ENCODE results near the gene METTL1.

METTL1 gene

DNA sequence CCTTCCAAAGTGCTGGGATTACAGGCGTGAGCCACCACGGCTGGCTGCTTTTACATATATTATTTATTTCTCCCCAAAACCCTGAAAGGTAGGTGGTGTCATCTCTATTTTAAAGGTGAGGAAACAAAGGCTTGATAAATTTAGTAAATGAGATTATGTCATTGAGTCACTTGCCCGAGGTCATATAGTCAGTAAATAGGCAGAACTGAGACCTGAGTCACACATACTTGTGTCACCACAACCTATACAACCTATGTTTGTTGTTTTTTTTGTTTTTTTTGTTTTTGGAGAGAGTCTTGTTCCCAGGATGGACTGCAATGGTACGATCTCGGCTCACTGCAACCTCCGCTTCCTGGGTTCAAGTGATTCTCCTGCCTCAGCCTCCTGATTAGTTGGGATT, 23.4 kb upstream of the METTL1 start:
- DNase-seq, result no peak

DNA sequence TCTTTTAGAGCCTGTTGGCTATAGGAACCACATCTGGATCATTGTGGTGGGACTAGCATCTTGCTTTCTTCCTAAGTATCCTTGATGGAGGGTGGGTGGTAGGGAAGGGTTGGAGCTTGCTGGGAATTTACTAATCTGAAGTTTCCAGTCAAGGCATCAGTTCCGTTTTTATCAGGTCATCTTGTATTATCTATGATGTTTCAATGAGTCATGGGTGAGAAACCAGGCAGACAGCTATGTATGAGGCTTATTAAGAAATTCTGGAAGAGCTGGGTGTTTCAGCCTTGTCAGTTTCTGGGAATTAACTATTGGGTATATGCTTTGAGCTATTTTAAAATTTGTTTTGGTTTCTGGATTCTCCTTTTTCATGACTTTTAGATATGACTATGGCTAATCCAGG, 22.0 kb upstream of the METTL1 start:
- no peak for DNase-seq

DNA sequence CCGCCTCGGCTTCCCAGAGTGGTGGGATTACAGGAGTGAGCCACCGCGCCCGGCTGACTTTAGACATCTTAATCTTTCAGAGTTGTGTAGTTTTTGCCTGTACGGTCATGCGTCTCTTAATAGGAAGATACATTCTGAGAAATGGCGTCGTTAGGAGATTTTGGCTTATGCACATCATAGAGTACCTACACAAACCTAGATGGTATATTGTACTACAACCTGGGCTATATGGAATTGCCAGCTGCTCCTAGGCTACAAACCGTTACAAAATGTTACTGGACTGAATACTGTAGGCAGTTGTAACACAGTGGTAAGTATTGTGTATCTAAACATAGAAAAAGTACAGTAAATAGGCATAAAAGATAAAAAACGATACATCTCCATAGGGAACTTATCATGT, 12.0 kb upstream of the METTL1 start:
- no peak for DNase-seq

DNA sequence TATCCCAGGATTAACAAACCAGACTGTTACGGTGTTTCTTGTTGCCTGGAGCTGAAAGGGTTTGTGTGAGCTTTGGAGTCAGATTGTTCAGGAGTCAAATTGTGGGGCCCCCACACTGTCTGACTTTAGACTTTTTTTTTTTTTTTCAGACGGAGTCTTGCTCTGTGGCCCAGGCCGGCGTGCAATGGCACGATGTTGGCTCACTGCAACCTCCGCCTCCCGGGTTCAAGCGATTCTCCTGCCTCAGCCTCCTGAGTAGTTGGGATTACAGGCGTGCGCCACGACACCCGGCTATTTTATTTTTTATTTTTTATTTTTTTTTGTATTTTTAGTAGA, 11.5 kb upstream of the METTL1 start:
- DNase-seq, result no peak

DNA sequence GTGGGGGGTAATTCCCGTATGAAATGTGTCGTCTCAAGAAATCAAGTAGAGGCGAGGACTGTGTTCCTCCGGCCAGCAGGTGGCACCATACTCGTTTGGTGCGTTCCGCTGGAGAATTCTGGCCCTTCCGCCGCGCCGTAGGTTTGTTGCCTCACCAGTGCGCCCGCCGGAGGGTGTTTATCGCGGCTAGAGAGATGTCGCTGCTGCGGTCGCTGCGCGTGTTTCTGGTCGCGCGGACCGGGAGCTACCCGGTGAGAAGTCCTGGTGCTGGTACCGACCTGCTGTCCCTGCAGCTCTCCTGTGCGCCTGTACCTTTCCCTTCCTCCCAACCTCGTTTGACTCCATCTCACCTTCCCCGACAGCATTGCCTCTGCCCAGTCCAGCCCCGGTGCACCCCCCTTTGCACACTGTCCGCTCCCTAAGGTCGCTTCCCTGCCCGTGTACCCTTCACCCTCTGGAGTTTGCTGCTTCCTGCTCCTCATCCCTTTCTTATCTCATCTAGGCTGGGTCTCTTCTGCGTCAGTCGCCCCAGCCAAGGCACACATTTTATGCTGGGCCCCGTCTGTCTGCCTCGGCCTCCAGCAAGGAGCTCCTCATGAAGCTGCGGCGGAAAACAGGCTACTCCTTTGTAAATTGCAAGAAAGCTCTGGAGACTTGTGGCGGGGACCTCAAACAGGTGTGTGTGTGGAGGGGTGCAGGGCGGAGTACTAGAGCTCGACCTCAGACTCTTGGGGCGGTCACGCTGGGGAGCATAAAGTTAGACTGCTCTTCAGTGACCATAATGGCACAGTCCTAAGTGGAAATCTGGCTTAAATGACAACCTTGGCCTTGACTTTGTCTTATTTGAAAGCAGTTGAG, 10.9 kb upstream of the METTL1 start, which contains the start of gene TSFM:
TSS of gene TSFM (plus strand) at position 180 of the 858 bp plus-strand sequence. CDS start at position 195, 15 bp downstream.
- peak; percentile 99 for DNase-seq

DNA sequence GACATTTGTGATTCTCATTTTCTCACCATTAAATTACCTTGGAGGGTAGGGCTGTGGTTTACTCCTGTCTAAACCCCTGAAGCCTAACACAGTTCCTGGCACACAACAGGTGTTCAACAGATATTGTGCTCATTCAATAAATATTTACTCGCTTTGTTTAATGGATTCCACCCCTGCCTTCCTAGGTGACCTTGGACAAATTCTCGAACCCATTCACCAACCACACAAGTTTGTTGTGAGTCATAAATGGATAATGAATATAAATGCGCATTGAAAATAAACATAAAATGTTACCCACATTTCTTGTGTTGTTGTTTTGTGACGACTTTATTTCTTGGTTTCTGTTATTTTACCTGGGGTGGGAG, 10.3 kb upstream of the METTL1 start:
- no peak for DNase-seq

DNA sequence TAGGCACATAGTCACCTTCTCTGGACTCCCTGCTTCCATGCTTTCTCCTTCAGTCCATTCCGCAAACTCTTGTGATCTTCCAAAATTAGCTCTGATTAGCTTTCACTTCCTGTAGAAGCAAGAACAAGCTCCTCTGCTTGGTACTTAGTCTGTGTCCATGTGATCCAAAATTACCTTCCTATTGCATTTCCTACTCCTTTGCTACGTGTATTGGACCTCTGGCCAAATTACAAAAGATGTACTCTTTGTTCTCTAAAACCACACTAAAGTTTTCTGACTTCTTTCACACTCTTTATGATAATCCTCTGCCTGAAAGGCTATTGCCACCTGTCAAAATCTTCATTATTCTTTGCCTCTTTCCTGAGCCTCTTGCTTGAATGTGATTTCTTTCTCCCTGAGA, 9.9 kb upstream of the METTL1 start:
- no peak for DNase-seq

DNA sequence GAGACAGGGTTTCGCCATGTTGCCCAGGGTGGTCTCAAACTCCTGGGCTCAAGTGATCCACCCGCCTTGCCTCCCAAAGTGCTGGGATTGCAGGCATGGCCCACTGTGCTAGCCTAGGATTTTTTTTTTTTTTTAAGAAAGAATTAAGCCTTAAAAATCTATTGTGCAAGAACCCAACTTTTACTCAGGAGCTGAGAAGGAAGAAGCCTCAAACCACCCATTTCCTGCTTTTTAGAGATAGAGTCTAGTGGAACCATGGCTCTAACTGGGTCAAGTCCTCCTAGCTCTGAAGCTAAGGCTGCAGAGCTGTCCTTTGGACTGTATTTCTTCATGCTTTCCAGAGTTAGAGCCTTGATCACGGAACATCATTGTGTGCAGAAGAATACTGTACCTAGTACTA, 9.3 kb upstream of the METTL1 start:
- DNase-seq, result no peak

DNA sequence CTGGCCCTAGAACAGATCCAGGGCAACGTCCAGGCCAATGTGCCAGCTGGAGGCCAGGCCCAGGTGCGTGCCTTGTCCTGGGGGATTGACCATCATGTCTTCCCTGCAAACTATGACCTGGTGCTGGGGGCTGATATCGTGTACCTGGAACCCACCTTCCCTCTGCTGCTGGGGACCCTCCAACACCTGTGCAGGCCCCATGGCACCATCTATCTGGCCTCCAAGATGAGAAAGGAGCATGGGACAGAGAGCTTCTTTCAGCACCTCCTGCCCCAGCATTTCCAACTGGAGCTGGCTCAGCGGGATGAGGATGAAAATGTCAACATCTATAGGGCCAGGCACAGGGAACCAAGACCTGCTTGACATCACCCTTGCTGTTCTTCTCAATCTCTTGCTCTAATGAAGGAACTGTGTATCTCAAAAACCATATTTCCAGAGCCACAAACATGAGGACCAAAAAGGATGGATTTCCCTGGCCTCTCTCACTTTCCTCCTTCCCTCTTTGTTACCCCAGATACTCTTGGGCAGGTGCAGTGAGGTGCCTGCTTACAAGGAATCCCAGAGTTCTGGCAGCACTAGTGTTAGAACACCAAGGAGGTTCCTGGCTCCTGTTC, 8.5 kb upstream of the METTL1 start:
- no peak for DNase-seq

DNA sequence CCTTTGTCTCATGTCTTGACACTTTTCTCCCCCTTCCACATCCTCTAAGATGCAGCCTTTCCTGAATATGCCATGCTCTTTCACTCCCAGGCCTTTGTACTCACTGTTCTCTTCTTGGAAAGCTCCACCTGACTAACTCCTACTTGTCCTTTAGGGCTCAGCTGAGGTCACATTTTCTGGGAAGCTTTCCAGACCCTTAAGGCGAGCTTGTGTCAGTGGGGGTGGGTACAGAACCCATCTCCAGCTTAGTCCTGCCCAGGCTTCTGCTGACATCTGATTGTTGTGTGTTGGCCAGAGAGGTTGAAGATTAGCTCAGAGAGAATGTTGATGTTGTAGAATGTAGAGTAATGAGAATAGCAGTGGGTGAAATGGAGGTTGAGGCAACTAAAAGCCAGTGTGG, 7.8 kb upstream of the METTL1 start:
- no peak for DNase-seq

DNA sequence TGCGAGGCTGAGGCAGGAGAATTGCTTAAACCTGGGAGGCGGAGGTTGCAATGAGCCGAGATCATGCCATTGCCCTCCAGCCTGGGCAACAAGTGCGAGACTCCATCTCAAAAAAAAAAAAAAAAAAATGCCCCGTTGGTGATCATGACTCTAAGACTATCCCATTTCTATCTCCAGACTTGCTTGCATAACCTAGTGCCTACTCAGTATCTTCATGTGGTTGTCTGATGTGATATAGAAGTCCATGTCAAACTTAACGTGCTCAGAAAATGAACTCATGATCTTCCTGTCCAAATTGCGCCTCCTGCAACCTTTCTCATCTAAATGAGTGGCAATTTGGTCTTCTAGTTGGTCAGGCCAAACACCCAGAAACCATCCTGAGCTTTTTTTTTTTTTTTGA, 6.0 kb upstream of the METTL1 start:
- no peak for DNase-seq

DNA sequence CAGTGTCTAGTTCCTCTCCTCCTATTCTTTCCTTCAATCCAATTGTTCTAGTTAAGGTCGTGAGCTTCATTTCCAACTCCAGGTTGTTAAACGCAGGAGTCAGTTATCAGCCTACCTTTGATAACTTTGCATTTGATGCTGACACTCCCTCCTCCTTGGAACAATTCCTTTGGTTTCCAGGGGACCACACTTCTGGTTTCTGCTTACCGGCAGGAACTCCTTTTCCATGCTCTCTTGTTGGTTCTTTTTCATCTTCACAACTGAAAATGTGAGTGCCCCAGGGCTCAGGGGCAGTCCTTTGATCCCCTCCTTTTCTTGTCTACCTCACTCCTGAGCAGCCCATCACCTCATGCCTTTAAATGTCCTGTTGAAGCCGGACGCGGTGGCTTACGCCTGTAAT, 5.5 kb upstream of the METTL1 start:
- no peak for DNase-seq

DNA sequence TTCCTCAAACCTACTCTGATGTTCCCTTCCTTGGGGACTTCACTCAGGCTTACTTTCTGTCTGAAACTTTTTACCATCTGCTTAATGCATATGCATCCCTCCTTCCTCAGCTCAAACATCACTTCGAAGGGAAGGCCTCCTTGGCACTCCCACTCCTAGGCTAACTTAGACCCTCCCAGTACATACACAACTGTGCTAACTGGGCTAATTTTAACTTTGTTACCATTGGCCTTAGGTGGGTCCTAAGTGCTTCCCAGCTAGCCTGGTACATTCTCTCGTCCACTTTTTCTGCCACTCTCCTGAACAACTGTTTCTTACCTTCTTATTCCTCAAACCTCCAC, 4.3 kb upstream of the METTL1 start:
- DNase-seq, result no peak

DNA sequence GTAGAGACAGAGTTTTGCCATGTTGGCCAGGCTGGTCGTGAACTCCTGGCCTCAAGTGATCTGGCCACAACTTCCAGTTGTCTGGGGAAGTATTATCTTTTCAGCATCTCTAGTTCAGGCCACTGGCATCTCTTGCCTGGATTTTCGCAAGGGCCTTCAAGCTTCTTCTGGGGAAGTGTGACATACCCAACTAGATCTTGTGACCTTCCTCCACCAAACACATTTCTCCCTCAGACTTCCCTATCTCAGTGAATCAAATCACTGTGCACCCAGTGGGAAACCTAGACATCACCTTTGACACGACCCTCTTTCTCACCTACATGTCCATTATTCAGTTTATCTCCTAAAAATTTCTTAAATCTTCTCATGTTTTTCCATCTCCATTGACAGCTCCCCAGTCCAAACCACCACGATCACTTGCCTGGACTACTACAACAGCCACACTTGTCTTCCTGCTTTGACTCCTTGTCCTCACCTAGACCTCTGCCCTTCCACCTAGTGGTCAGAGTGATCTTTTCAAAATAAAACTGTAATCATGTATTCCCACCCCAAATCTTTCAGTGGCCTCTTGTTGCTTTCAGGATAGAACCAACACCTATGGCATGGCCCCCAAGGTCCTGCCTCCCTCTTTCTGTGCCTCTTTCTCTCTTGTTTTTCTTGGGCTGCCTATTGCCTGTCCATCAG, 3.8 kb upstream of the METTL1 start:
- DNase-seq, result no peak

DNA sequence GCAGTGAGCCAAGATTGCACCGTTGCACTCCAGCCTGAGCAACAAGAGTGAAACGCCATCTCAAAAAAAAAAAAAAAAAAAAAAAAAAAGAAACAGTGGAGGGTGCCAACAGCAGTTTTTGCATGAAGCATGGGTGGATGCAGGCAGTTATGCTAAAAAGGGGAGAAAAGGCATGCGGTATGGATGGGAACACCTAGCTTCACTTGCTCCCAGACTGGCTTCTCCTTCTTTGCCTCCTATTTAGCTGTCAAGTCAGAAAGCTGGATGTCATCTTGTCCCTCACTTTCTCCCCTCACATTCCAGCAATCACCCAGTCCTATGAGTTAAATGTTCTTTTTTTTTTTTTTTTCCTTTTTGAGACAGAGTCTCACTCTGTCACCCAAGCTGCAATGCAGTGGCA, 3.1 kb upstream of the METTL1 start:
- no peak for DNase-seq

DNA sequence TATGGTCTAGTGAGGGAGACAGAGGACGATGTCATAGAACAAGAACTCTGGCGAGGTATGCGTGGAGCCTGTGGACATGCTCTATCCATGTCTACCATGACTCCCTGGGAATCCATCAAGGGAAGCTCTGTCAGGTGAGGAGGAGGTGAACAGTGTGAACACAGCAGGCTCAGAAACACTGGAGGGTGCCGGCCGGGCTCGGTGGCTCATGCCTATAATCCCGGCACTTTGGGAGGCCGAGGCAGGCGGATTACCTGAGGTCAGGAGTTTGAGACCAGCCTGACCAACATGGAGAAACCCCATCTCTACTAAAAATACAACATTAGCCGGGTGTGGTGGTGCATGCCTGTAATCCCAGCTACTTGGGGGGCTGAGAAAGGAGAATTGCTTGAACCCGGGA, 2.7 kb upstream of the METTL1 start:
- peak; percentile 45 for DNase-seq

DNA sequence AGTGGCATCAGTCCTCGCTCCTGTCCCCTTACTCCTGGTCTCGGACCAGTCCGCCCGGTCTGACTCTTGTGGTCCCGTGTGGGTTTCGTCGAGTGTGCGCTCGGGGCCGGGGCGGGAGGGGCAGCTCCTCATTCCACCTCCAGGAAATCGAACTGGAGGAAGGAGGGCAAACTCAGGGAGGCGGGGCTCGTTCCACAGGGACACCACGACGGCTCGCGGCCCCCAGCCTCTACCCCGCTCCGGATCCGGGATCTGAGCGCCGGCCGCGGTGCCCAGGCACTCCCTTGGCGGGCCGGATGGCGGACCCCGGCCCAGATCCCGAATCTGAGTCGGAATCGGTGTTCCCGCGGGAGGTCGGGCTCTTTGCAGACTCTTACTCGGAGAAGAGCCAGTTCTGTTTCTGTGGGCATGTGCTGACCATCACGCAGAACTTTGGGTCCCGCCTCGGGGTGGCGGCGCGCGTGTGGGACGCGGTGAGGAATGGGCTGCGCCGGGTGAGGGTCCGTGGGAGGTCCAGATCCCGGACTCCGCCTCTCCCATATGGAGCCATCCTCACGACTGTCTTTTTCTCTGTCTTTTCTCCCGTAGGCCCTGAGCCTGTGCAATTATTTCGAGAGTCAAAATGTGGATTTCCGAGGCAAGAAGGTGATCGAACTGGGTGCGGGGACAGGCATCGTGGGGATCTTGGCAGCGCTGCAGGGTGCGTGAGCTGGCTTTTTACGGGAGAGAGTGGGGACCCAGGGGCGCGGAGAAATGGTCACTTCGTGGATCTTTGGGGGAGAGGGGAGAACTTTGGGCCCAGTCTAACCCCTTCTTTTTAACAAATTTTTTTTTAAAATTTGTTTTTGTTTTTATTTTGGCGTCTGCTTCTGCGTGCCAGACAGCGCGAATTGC, 771 bp upstream of the METTL1 start, which contains the start of gene EEF1AKMT3:
TSS of gene EEF1AKMT3 (plus strand) at position 186 of the 894 bp plus-strand sequence. CDS start at position 297, 111 bp downstream.
- DNase-seq, result peak; percentile 78

DNA sequence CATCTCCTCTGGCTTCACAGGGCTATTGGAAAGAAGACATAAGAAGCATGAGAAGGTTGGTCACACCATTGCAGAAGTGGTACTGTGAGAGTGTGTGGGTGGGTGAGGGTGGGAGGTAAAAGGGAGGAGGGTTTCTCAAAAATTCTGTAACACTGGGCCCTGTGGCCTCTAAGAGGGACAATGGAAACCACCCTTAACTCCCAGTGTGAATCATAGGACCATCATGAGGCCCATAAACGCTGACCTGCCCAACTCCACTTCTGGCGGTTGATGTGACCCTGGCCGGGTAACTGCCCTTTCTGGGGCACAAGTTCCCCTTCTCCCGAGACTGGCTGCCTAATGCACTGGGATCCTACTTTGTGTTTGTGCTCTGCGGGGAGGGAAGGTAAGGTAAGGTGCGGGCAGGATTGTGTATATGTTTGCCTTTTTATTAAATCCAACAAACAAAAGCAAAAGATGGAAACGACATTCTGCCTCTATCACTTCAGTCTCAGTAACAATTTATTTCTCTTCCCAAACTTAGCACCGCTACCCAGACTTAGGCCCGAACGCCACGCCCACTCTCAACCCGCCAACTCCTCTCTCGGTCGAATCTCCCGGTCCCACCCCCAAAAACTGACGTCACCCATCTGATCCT, 551 bp downstream of the METTL1 start:
- peak; percentile 94 for DNase-seq

DNA sequence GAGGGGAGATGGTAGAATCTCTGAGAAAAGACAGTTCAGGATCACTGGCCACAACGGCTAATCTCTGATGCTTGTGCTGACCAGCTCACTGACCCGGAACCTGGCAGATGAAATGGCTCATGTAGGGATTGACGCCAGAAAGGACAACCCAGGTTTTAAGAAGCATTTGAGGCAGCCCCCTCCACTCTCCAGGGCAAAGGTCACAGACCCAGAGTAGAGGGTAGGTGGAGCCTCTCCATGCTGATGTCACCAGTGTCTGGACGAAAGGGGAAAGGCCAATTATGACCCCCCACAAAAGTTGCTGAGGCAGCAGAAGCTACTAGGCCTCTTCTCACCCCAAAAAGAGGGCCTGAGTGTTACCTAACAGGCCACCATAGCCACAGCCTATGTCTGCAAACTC, 1.2 kb downstream of the METTL1 start:
- DNase-seq, result peak; percentile 55

DNA sequence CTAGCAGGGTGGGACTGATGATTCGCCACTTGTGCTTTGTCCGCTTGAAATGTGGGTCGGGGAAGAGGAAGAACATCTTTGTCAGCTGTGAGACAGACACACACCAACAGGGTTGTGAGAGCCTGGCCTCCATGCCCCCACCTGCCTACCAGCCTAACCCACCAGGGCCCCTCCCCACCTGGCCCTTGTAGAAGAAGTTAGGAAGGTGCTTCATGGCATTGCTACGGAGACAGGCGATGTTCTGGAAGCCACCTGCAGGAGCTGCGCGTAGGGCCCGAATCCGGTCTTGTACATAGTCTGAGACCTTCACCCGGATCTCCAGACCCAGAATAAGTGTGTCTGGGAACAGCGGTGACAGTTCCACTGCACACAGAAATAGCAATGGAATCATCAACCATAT, 2.3 kb downstream of the METTL1 start:
- DNase-seq, result peak; percentile 60

DNA sequence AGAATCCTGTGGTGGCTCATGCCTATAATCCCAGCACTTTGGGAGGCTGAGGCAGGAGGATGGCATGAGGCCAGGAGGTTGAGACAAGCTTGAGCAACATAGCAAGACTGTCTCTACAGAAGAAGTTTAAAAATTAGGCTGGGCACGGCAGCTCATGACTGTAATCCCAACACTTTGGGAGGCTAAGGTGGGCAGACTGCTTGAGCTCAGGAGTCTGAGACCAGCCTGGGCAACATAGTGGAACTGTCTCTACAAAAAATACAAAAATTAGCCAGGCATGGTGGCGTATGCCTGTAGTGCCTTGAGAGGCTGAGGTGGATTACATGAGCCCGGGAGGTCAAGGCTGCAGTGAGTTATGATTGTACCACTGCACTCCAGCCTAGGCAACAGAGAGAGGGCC, 4.0 kb downstream of the METTL1 start:
- DNase-seq, result no peak

DNA sequence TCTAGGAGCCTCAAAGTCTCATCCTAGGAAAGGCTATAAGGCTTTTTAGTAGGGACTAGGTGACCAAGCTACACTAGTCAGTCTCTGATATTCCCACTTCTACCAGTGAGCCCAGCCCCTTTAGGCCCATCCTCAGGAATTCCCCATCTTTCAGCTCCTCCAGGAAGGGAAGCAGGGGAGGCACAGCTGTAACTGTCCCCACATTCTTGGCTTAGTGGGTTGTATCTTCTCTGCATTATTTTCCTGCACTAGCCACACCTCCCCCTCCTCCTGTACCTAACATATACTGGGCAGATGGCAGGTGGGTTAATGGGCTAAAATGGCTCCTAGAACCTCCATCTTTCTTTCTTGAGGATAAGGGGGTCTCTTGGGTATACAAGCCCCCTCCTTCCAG, 4.6 kb downstream of the METTL1 start:
- no peak for DNase-seq
